NCI-H748 (cell line): Measurements from ENCODE around the gene TALDO1.

Experiments used
- DNase-seq: peaks from one replicate; lab custom pipeline; 2025; ENCODE audit not compliant: unreplicated experiment; lab: John Stamatoyannopoulos, UW

TALDO1 gene

DNA sequence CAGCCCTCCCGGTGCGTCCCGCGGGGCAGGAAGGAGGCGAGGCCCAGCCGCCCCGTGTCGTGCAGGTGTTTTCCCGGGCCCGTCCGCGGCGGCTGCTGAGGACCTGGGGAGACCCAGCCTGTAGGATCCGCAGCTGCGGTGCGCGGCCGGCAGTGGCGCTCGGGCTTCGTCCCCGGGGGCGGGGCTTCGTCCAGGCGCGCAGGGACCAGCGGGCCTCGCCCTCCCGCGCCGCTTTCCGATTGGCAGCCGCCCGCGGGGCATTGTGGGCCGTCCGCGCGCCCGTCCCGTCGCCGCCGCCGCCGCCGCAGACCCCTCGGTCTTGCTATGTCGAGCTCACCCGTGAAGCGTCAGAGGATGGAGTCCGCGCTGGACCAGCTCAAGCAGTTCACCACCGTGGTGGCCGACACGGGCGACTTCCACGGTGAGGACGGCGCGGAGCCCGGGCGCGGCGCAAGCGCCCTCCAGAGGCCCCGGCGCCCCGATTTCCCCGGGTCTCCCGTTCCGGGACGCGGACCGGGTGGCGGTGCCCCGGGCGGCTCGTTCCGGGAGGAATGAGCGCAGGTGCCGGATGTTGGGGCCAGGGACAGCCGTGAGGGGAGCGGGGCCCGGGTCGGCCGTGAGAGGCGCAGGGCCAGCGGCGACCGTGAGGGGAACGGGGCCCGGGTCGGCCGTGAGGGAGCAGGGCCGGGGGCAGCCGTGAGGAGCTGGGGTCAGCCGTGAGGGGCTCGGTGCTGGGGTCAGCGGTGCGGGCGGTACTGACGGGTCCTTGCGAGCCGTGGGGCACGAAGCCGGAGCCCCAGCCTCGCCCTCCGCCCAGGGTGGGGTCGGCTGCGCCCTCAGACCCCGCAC, at the start of gene TALDO1:
TSS of gene TALDO1 (plus strand) at position 307 of the 849 bp plus-strand sequence. CDS start at position 325, 18 bp downstream.
- DNase-seq = peak; percentile 91

DNA sequence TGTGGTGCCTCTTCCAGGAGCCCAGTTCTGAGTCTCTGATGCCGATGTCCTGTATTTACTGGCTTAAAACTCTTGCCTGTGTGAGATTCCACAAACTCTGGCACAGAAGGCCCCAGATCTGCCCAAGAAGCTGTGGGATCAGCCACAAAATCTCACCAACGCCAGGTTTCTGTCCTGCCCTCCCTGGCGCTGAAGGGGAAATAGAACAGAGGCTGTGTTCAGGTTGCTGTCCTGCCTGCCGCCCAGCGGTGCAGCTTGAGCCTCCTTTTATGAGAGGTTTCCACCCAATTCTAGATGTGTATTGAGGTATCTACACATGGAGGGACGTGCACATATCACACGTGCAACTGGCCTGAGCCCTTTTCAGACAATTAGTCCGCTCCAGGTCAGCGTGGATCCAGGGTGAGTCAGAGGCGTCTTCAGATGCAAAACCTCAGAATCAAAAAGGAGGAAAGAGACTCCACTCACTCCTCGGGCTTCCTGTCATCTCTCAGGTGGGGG, 49.4 kb upstream of the TALDO1 start:
- DNase-seq = no peak

- DNase-seq = no peak
Measured at GRCh38 chr11:698493-699115, 48.7 kb upstream of the TALDO1 start.

DNA sequence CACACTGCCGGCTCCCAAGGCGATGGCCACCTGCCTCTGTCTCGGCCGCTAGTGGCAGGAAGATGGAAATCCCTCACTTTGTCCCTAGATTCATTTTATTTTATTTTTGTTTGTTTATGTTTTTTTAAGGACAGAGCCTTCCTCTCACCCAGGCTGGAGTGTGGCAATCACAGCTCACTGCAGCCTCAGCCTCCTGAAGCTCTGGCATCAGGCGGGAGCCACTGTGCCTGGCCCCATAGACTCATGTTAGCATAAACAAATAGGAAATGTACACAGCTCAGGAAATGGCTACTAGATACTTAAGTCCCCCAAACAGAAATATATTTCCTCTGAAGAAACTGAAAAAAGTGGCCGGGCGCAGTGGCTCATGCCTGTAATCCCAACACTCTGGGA, 48.2 kb upstream of the TALDO1 start:
- no peak for DNase-seq

DNA sequence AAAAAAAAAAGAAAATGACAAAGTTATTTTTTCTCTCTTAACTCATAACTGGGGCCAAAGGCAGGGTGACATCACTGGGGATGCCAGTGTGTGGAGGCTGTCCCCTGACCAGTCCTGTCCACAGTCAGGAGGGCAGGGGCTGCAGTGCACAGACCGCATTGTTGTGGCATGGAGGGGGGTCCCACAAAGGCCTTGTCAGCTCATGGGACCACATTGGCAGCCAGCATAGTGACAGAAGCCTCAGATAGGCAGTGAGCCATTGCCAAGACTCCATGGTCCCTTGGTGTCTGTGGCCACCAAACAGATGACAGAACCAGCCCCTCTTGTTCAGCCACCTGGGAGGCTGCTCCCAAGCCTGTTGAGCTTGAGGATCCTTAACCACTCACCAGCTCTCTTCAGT, 47.5 kb upstream of the TALDO1 start:
- no peak for DNase-seq

- no peak for DNase-seq
Measured at GRCh38 chr11:701741-702461, 45.4 kb upstream of the TALDO1 start.

GRCh38 chr11:702462-703461, 44.5 kb upstream of the TALDO1 start:
- DNase-seq = no peak

- DNase-seq = no peak
Measured at GRCh38 chr11:703506-703905, 43.8 kb upstream of the TALDO1 start.

DNA sequence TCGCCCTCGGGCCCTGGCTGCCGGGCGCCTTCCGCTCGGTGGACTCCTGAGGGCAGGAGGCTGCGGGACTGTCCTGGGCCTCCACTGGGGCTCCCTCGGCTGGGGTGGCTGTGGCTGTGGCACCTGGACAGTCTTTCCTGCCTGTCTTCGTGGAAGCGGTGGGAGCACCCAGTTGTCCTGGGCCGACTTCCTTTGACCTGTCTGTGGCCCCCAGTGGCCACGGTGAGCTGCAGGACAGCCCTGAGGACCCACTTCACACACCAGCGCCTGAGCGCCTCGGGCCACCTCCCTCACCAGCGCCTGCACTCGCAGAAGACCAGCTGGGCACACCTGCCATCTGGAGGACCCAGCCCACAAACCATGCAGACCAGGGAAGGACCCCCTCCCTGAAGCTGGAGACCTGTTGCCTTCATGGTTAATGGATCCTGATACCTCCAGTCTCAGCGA, 43.0 kb upstream of the TALDO1 start:
- DNase-seq = no peak

GRCh38 chr11:704781-705645, 42.3 kb upstream of the TALDO1 start:
- peak; percentile 16 for DNase-seq

GRCh38 chr11:705646-706438, 41.4 kb upstream of the TALDO1 start, which contains the start of gene EPS8L2:
TSS of gene EPS8L2 (plus strand) at chr11:706231. CDS start at chr11:709408, 3,177 bp downstream.
- DNase-seq = peak; percentile 30

DNA sequence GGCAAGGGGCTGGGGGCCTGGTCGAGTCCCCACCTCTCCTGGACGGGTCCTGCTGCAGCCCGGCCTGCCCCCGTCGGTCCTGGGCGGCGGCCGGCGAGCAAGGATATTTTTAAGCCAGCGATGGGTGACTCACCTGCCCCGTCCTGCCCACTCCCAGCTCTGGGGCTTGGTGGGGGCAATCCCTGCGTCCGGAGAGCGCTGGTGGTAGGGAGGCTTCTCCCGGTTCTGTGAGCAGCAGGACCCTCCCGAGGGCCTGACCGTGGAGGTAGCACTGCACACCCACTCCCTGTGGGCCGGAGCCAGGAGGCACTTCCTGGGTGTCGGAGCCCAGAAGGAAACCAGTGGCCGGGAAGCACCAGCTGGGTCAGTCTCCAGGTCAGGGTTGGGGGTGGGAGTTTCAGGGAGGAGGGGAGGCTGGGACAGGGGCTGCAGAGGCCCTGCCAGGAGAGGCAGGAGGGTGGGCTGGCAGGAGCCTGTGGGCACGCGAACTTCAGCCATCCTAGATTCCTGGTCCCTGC, 40.8 kb upstream of the TALDO1 start:
- no peak for DNase-seq

DNA sequence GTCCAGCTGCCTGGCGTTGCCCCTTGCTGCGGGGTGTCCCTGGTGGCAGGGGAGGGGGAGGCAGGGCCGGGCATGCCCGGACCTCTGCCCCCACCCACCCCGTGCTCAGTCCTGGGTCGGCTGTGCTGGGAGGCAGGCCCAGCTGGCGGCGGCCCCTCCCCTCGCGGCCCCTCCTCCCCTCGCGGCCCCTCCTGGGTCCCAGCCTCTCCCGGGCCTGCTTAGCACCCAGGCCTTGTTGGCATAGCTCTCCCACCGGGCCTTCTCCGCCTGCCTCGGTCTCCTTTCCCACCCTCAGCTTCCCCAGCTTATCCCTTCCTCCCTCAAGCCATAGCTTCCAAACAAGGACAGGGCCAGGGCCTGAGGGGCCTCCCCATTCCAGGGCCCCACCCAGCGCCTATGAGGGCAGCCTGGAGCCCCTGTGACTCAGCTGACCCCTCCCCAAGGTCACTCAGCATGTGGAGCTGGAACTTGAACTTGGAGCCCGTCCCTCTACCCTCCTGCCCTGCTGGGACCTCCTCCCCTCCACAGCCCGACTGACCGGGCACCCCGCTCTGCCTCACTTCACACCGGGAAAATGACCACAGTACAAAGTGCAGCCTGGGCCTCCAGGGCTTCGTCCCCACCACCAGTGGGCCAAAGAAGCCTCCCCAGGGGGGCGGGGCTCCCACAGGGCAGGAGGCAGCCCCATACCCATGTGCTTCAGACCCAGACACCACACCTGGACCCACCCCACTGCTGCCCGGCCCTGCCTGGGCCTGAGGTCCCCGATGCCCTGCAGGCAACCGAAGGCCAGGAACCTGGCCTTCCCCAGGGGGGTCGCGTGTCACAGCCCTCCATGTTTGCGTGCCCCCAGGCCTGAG, 40.1 kb upstream of the TALDO1 start:
- DNase-seq = no peak

DNA sequence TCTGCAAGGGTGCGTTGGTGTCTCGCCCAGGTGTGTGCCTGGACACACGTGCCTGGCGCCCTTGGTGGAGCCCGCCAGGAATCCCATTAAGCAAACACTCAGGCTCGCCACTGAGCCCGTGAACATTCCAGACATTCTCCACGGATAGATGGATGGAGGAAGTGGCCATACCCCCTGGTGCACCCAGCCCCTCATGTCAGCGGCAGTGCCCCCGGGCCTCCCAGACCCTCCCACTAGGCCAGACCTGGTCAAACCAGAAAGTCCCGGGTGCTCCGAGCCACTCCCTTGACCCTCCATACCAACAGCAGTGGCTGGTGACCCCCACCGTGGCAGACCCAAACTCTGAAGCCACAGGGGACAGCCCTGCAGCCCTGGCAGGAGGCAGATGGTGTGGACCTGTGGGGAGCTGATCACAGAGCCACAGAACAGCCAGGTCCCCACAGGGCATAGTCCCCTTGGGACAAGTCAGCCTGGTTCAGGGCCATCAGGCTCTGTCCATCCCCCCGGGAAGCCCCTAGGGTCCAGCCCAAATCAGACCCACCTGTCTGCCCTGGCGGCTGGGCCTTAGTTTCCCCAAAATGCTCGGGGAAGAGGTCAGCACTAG, 39.3 kb upstream of the TALDO1 start:
- DNase-seq = no peak

DNA sequence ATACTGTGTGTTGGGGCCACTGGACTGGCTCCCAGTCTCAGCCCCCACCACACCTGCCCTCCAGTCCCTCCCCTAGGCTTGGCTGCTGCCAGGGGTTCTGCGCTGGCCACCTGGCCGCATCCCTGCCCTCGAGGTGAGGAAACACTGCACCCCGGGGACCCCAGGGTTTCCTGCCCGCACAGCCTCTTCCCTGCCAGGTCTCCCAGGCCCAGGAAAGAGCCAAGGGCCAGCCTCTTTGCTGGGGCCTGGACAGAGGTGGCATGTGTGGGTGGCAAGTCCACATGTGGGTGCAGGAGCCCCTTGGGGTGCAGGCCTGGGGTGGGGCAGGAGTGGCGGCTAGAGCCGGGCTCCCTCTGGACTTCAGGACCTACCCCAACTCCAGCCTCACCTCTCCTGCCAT, 38.8 kb upstream of the TALDO1 start:
- no peak for DNase-seq

DNA sequence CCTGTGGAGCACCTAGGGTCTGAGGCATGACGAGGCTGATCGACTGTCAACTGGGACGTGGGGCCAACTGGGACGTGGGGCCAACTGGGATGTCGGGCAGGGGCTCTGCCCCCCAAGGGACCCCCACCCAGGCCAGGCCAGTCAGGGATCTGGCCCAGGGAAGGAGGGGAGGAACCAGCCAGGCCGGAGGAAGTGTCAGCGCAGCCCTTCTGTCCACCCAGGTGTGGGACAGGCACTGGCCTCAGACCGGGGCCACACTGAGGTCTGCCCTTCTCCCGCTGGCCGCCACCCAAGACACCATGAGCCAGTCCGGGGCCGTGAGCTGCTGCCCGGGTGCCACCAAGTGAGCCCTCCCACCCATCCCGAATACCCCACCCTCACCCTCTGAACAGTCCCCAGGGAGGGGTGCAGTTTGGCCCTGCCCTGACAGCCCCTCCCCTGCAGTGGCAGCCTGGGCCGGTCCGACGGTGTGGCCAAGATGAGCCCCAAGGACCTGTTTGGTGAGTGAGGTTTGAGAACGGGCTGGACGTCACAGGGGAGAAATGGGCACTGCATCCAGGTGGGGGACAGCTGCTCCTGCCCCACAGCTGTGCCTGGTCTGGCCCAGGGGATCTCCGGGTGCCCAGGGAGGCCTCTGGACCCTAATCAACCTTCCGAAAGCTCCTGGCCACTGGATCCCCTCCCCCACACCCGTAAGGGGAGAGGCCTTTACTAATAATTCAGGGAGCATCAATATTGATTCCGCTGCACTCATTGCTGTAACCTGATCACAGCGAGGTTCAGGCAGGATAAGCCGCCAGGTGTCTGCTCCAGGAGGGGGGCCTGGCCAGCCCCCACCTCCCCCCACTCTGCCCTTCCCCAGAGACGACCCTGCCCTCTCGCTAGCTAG, 37.9 kb upstream of the TALDO1 start:
- peak; percentile 43 for DNase-seq
